ENCODE results near the gene PCGF3. TPM values are rescaled to one million over a fixed set of nuclear protein-coding genes. Genes with fewer than 3 reads are reported as not detected.

PCGF3 gene
- total and polyA plus RNA-seq, 4 donors: 11.0 to 23.3 (median 14.3) TPM

GRCh38 chr4:663438-664428 lies 41.9 kb upstream of the PCGF3 start:
- Histone ChIP-seq H3K9ac (ENCODE audit: low read depth in 1 of 2, low read length in 2 of 2) (no peak overlapping the region), H3K4me1 (ENCODE audit: control insufficient read depth in 4 of 4, insufficient read depth in 4 of 4, low read length in 3 of 4) (no peaks in the 10 kb centered on the region), H3K27me3 (ENCODE audit: control insufficient read depth in 4 of 4, insufficient read depth in 4 of 4, low read length in 3 of 4) (no peaks in the 10 kb centered on the region), H3K36me3 (ENCODE audit: control insufficient read depth in 4 of 4, insufficient read depth in 3 of 4, low read depth in 1 of 4, low read length in 3 of 4) (no peaks in the 10 kb centered on the region), H3K9me3 (ENCODE audit: control insufficient read depth in 4 of 4, low read length in 3 of 4) (no peaks in the 10 kb centered on the region), H3K4me3 (ENCODE audit: low read depth in 1 of 3, low read length in 3 of 3) (peak overlapping the region in 2 of 3 donors; percentile 47 to 50), H3K27ac (ENCODE audit: low read depth in 1 of 2, low read length in 2 of 2) (no peak overlapping the region)
- peak; percentile 58 for DNase-seq (ENCODE audit: low spot score)
- 7% methylated on average over 80 of the region's 80 CpGs for WGBS
- TF ChIP-seq ATF3 (IDR thresholded peaks at IDR 0.05) (no peak), ZBTB33 (IDR thresholded peaks at IDR 0.05) (no peak), GABPA (IDR thresholded peaks at IDR 0.05 in 1 of 2, conservative IDR thresholded peaks at IDR 0.05 in 1 of 2) (no peak), EGR1 (IDR thresholded peaks at IDR 0.05; ENCODE audit: low read depth in 2 of 2) (no peak), YY1 (IDR thresholded peaks at IDR 0.05) (no peak), HNF4G (IDR thresholded peaks at IDR 0.05) (no peak), FOXA1 (IDR thresholded peaks at IDR 0.05) (no peak), TAF1 (conservative IDR thresholded peaks at IDR 0.05) (no peak), JUND (IDR thresholded peaks at IDR 0.05) (no peak), NR2F2 (IDR thresholded peaks at IDR 0.05) (no peak), FOXA2 (IDR thresholded peaks at IDR 0.05) (no peak)
- TF ChIP-seq, protein P1, sequence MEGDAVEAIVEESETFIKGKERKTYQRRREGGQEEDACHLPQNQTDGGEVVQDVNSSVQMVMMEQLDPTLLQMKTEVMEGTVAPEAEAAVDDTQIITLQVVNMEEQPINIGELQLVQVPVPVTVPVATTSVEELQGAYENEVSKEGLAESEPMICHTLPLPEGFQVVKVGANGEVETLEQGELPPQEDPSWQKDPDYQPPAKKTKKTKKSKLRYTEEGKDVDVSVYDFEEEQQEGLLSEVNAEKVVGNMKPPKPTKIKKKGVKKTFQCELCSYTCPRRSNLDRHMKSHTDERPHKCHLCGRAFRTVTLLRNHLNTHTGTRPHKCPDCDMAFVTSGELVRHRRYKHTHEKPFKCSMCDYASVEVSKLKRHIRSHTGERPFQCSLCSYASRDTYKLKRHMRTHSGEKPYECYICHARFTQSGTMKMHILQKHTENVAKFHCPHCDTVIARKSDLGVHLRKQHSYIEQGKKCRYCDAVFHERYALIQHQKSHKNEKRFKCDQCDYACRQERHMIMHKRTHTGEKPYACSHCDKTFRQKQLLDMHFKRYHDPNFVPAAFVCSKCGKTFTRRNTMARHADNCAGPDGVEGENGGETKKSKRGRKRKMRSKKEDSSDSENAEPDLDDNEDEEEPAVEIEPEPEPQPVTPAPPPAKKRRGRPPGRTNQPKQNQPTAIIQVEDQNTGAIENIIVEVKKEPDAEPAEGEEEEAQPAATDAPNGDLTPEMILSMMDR (IDR thresholded peaks at IDR 0.05; ENCODE audit: low read depth, low read length, missing input control): no peak

GRCh38 chr4:664713-665231 lies 40.9 kb upstream of the PCGF3 start:
- WGBS: 96% methylated on average over 24 of the region's 24 CpGs
- no peaks in the 10 kb centered on the region for H3K36me3 ChIP-seq (ENCODE audit: control insufficient read depth in 4 of 4, insufficient read depth in 3 of 4, low read depth in 1 of 4, low read length in 3 of 4)
- no peak overlapping the region for H3K9ac ChIP-seq (ENCODE audit: low read depth in 1 of 2, low read length in 2 of 2)
- no peaks in the 10 kb centered on the region for H3K27me3 ChIP-seq (ENCODE audit: control insufficient read depth in 4 of 4, insufficient read depth in 4 of 4, low read length in 3 of 4)
- H3K27ac ChIP-seq (ENCODE audit: low read depth in 1 of 2, low read length in 2 of 2): no peak overlapping the region
- no peak for DNase-seq (ENCODE audit: low spot score)
- H3K9me3 ChIP-seq (ENCODE audit: control insufficient read depth in 4 of 4, low read length in 3 of 4): no peaks in the 10 kb centered on the region
- H3K4me3 ChIP-seq (ENCODE audit: low read depth in 1 of 3, low read length in 3 of 3): no peak overlapping the region
- H3K4me1 ChIP-seq (ENCODE audit: control insufficient read depth in 4 of 4, insufficient read depth in 4 of 4, low read length in 3 of 4): no peaks in the 10 kb centered on the region
- no peak for TF ChIP-seq JUND (IDR thresholded peaks at IDR 0.05)
- TF ChIP-seq HNF4A (conservative IDR thresholded peaks at IDR 0.05): no peak
- no peak for TF ChIP-seq FOXA1 (IDR thresholded peaks at IDR 0.05)
- TF ChIP-seq EGR1 (IDR thresholded peaks at IDR 0.05; ENCODE audit: low read depth in 2 of 2): no peak
- TF ChIP-seq GABPA (IDR thresholded peaks at IDR 0.05 in 1 of 2, conservative IDR thresholded peaks at IDR 0.05 in 1 of 2): no peak
- TF ChIP-seq TAF1 (conservative IDR thresholded peaks at IDR 0.05): no peak
- TF ChIP-seq, protein P1 (IDR thresholded peaks at IDR 0.05; ENCODE audit: low read depth, low read length, missing input control): no peak
- TF ChIP-seq ZBTB33 (IDR thresholded peaks at IDR 0.05): no peak
- no peak for TF ChIP-seq REST (IDR thresholded peaks at IDR 0.05)
- TF ChIP-seq NR2F2 (IDR thresholded peaks at IDR 0.05): no peak
- no peak for TF ChIP-seq FOXA2 (IDR thresholded peaks at IDR 0.05)
- TF ChIP-seq YY1 (IDR thresholded peaks at IDR 0.05): no peak
- TF ChIP-seq, protein P2, sequence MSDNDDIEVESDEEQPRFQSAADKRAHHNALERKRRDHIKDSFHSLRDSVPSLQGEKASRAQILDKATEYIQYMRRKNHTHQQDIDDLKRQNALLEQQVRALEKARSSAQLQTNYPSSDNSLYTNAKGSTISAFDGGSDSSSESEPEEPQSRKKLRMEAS (IDR thresholded peaks at IDR 0.05): no peak
- TF ChIP-seq RXRA (IDR thresholded peaks at IDR 0.05): no peak
